ENCODE measurements around the gene MSI2. TPM values are rescaled to one million over a fixed set of nuclear protein-coding genes. Genes with fewer than 3 reads are reported as not detected.

MSI2 gene
- total RNA-seq, 2 donors from 2014 or later, result 54.1 to 74.8 TPM

DNA sequence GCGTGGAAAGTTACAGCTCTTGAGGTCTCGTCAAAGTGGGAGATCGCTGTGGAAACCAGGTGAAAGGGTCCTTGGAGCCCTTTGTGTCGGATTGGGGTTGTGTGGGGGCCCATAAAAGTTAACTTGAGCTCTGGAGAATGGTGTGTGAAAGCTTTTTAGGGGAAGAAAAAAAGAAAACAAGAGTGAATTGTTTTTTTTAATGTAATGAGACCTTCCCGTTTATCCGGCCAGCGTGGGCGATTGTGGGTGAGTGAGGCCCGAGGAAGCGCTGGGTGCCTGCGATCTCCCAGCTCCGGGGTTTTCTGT is 150.6 kb downstream of the MSI2 start:
- Mint-ChIP-seq H3K36me3 (peaks cover 0 to 12% of the 10 kb centered on the region in 2 donors), H3K9me3 (no peaks in the 10 kb centered on the region), H3K27ac (peak overlapping the region; percentile 70 to 94)
- ATAC-seq (no peak), DNase-seq (ENCODE audit: low spot score in 2 of 2) (no peak)

DNA sequence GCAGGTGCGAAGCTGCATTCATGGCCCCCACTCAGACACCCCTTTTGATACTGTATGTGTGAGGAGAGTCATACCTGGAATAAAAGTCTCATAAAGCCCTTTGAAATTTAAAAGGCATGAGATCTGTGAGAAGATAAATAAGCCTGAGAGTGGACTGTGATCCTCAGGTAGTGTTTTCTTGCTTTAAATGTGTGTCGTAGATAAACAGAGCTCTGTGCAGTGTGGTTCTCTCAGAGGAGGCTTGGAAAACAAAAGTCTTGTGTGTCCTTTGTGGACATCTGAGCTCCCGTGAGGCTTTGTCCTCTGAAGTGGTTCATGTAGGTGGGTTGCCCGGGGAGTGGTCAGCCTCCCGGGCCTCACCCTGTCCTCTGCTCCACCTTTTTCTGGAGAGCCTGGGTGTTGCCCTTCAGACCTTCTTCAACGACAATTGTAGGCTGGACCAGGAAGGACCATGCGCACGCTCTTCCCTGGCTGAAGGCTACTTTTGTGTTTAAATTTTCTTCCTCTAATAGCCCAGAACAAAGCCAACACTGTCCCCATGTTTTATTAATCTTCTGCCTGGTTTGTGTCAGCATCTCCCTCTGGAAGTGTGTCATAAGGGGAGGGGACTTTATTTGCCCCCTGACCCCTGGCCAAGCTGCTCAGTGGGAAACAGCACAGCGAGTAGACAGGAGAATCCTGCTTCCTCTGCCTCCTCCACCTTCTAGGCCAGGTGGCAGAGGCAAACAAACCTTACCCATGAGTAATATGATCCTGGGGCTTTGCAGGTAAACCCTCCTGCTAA is 151.2 kb downstream of the MSI2 start:
- DNase-seq (ENCODE audit: low spot score in 2 of 2) (no peak), ATAC-seq (peak; percentile 62 to 64)
- no peaks in the 10 kb centered on the region for H3K9me3 Mint-ChIP-seq
- peak overlapping the region; percentile 70 to 94 for H3K27ac Mint-ChIP-seq
- peaks cover 0 to 12% of the 10 kb centered on the region in 2 donors for H3K36me3 Mint-ChIP-seq

GRCh38 chr17:57408071-57408811 is 151.9 kb downstream of the MSI2 start:
- no peaks in the 10 kb centered on the region for H3K9me3 Mint-ChIP-seq
- peak; percentile 74 for ATAC-seq
- DNase-seq (ENCODE audit: low spot score in 2 of 2), result peak in 1 of 2 donors; percentile 13
- peaks cover 0 to 12% of the 10 kb centered on the region in 2 donors for H3K36me3 Mint-ChIP-seq
- H3K27ac Mint-ChIP-seq, result peak overlapping the region; percentile 50 to 70

DNA sequence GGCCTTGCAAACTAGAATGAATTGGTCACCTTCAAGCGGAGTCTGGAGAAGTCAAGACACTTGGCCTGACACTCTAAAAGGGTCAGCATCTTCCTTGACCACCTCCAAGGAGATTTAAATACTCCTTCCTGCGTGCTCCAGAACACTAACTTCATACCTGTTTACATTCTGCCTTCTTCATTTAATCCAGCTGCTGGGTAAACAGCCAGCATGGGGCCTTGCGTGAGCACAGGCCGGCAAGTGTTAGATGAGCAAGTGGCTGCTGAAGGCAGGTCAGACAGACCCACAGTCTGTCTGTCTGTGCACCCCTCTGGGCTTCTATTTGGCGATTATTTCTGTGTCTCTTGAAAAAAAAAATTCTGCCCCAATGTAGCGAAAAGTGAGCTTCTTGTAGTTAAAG is 153.8 kb downstream of the MSI2 start:
- DNase-seq (ENCODE audit: low spot score in 2 of 2) (no peak), ATAC-seq (no peak)
- Mint-ChIP-seq H3K27ac (no peak overlapping the region), H3K9me3 (no peaks in the 10 kb centered on the region), H3K36me3 (peaks cover 0 to 18% of the 10 kb centered on the region in 2 donors)

GRCh38 chr17:57412520-57413096 is 156.3 kb downstream of the MSI2 start:
- ATAC-seq (no peak), DNase-seq (ENCODE audit: low spot score in 2 of 2) (no peak)
- Mint-ChIP-seq H3K27ac (no peak overlapping the region), H3K9me3 (peaks cover 0 to 5% of the 10 kb centered on the region in 2 donors), H3K36me3 (peaks cover 0 to 18% of the 10 kb centered on the region in 2 donors)

DNA sequence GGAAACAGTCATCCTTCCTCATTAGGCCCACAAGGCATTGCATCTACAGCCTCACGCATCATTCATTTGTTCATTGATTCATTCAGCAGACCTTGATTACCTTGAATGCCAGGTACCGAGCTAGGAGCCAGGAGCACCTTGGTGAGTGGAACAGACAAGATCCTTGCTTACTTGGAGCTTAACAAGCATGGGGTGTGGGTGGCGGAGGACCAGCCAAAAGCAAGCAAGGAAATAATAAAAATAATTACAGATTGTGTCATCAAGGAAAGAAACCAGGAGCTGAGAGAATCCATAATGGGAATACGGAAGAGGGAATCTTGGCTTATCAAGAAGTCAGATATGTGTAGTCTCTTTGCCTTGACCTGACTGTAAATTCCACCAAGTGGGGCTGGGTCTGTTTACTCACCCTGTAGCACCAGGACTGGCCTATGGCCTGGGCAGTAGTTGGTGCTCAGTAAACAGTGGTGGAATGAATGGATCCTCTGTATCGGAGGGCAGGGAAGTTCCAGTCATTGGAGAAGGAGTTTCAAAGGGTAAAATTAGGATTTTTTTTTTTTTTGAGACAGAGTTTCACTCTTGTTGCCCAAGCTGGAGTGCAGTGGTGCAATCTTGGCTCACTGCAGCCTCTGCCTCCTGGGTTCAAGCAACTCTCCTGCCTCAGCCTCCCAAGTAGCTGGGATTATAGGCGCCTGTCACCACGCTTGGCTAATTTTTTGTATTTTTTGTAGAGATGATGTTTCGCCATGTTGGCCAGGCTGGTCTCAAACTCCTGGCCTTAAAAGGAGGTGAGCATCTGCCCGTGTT is 157.7 kb downstream of the MSI2 start:
- H3K36me3 Mint-ChIP-seq, result peaks cover 0 to 18% of the 10 kb centered on the region in 2 donors
- no peak overlapping the region for H3K27ac Mint-ChIP-seq
- DNase-seq (ENCODE audit: low spot score in 2 of 2) (no peak), ATAC-seq (no peak)
- peaks cover 0 to 5% of the 10 kb centered on the region in 2 donors for H3K9me3 Mint-ChIP-seq

GRCh38 chr17:57415751-57416207 is 159.5 kb downstream of the MSI2 start:
- Mint-ChIP-seq H3K36me3 (peaks cover 0 to 28% of the 10 kb centered on the region in 2 donors), H3K9me3 (peaks cover 0 to 5% of the 10 kb centered on the region in 2 donors), H3K27ac (no peak overlapping the region)
- no peak for DNase-seq (ENCODE audit: low spot score in 2 of 2)
- ATAC-seq, result no peak

DNA sequence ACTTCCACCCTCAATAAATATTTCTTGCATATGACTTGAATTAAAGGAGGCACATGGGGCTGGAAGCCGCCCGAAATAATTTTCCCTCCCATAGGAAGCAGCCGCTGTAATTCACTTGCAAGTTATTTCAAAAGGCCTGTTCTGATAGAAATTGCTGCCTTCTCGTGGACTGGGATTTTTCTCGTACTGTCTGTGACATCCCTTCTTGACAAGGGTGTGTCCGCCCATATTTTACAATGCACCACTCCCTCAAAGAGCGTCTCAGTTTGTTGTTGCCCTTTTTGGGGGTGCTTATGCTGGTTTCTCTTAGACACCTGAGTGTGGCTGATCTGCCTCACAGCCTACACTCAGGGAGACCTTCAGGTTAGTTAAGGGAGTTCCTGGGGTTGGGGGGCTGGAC is 160.0 kb downstream of the MSI2 start:
- peaks cover 0 to 5% of the 10 kb centered on the region in 2 donors for H3K9me3 Mint-ChIP-seq

GRCh38 chr17:57417956-57418355 is 161.6 kb downstream of the MSI2 start:
- H3K9me3 Mint-ChIP-seq, result peaks cover 0 to 5% of the 10 kb centered on the region in 2 donors
- DNase-seq (ENCODE audit: low spot score in 2 of 2) (no peak), ATAC-seq (no peak)
- H3K27ac Mint-ChIP-seq, result no peak overlapping the region
- peaks cover 0 to 32% of the 10 kb centered on the region in 2 donors for H3K36me3 Mint-ChIP-seq

More for the DNA sequence above, 160.0 kb downstream of the MSI2 start:
- Mint-ChIP-seq H3K27ac (no peak overlapping the region), H3K36me3 (peaks cover 0 to 32% of the 10 kb centered on the region in 2 donors)
- no peak for DNase-seq (ENCODE audit: low spot score in 2 of 2)
- ATAC-seq, result no peak

- H3K27ac Mint-ChIP-seq, result no peak overlapping the region
Measured at GRCh38 chr17:57418463-57419246, 162.3 kb downstream of the MSI2 start.

DNA sequence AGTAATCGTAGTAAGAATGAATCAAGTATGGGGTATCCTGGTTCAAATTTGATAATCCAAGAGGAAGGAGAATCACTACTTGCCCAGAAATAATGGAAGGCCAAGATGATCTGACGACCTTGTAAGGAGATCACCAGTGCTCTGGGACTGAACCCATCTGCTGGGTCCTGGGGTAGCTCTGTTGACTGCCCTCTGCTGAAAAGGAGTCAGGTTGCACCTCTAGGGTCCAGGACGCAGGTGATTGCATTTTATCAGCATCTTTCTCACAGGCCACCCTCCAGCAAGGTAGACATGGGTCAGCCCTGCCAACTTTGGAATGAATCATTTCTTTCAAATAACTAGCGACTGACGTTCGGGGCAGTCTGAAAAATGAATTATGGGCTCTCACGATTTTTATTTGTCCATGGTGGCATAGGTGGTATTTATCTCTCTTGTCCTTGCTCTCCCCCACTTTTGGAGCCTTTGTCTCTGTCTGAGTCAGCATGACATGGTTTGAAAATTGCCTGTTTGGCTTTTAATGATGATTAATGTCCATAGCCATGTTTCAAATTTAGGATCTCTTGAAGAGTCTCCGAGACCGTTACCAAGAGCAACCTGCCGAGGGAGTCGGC is 163.7 kb downstream of the MSI2 start:
- DNase-seq (ENCODE audit: low spot score in 2 of 2), result no peak
- Mint-ChIP-seq H3K9me3 (peaks cover 0 to 5% of the 10 kb centered on the region in 2 donors), H3K27ac (no peak overlapping the region), H3K36me3 (peaks cover 4 to 42% of the 10 kb centered on the region in 2 donors)
- no peak for ATAC-seq

More at GRCh38 chr17:57418463-57419246, 162.3 kb downstream of the MSI2 start:
- H3K36me3 Mint-ChIP-seq, result peaks cover 4 to 36% of the 10 kb centered on the region in 2 donors
- peaks cover 0 to 5% of the 10 kb centered on the region in 2 donors for H3K9me3 Mint-ChIP-seq
- ATAC-seq (peak in 1 of 2 donors; percentile 82), DNase-seq (ENCODE audit: low spot score in 2 of 2) (no peak)

- Mint-ChIP-seq H3K36me3 (peaks cover 4 to 38% of the 10 kb centered on the region in 2 donors), H3K9me3 (peaks cover 0 to 5% of the 10 kb centered on the region in 2 donors), H3K27ac (peak overlapping the region in 1 of 2 donors; percentile 16)
- DNase-seq (ENCODE audit: low spot score in 2 of 2) (no peak), ATAC-seq (no peak)
Measured at GRCh38 chr17:57420734-57421717, 164.7 kb downstream of the MSI2 start.

GRCh38 chr17:57422574-57423164 is 166.3 kb downstream of the MSI2 start:
- Mint-ChIP-seq H3K36me3 (peaks cover 4 to 30% of the 10 kb centered on the region in 2 donors), H3K9me3 (no peaks in the 10 kb centered on the region), H3K27ac (peak overlapping the region in 1 of 2 donors; percentile 74)
- ATAC-seq, result peak; percentile 59 to 98
- no peak for DNase-seq (ENCODE audit: low spot score in 2 of 2)

DNA sequence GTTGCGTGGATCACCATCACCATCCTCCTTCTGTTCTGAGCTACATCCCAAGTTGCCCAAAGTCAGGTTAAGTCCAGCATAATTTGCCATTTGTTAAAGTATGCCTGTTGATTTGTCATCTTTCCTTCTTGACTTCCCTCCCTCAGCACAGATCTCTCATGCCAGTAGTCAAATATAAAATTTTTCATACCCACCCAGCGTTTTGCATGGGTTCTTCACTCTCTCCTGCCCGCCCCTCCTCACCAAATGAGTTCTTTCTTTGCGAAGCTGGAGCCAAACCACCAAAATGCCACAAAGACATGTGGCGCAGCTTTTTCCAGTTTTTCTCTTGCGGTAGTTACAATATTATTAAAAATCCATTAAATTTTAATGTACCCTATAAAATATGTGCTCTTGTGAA is 167.2 kb downstream of the MSI2 start:
- DNase-seq (ENCODE audit: low spot score in 2 of 2) (no peak), ATAC-seq (no peak)
- no peaks in the 10 kb centered on the region for H3K9me3 Mint-ChIP-seq
- H3K36me3 Mint-ChIP-seq, result peaks cover 4 to 30% of the 10 kb centered on the region in 2 donors
- H3K27ac Mint-ChIP-seq, result peak overlapping the region in 1 of 2 donors; percentile 5
